ENCODE data around the gene MPP3.

MPP3 gene

DNA sequence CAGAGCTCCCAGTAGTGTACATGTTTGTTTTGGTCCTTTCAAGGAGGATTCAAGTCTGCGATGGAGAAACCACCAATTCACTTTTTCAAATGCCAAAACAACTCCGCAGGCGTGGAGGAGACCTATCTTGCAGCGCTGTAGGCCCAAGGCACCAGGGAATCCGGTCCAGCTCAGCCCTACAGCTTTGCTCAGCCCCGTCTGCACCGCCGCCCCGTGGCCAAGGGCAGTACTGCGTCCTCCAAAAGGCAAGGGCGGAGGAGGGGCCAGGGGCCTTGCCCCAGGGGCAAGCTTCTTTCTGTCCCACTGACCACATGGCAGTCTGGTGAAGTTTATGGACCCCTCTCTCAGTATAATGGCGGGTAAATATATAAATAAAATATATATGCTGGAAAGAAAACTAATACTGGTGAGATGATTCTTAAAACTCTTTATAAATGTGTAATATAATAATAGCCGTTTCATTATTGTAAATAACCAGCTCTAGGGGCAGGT lies 13.3 kb upstream of the MPP3 start (continued):
- TF ChIP-seq, protein P1, sequence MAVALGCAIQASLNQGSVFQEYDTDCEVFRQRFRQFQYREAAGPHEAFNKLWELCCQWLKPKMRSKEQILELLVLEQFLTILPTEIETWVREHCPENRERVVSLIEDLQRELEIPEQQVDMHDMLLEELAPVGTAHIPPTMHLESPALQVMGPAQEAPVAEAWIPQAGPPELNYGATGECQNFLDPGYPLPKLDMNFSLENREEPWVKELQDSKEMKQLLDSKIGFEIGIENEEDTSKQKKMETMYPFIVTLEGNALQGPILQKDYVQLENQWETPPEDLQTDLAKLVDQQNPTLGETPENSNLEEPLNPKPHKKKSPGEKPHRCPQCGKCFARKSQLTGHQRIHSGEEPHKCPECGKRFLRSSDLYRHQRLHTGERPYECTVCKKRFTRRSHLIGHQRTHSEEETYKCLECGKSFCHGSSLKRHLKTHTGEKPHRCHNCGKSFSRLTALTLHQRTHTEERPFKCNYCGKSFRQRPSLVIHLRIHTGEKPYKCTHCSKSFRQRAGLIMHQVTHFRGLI (tag by site-specific recombination; IDR thresholded peaks at IDR 0.05): peak; percentile 71; the same call in 1 of the 2 replicates
- TF ChIP-seq, protein P2, sequence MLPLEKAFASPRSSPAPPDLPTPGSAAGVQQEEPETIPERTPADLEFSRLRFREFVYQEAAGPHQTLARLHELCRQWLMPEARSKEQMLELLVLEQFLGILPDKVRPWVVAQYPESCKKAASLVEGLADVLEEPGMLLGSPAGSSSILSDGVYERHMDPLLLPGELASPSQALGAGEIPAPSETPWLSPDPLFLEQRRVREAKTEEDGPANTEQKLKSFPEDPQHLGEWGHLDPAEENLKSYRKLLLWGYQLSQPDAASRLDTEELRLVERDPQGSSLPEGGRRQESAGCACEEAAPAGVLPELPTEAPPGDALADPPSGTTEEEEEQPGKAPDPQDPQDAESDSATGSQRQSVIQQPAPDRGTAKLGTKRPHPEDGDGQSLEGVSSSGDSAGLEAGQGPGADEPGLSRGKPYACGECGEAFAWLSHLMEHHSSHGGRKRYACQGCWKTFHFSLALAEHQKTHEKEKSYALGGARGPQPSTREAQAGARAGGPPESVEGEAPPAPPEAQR (tag by site-specific recombination; IDR thresholded peaks at IDR 0.05): no peak
- TF ChIP-seq, protein P3, sequence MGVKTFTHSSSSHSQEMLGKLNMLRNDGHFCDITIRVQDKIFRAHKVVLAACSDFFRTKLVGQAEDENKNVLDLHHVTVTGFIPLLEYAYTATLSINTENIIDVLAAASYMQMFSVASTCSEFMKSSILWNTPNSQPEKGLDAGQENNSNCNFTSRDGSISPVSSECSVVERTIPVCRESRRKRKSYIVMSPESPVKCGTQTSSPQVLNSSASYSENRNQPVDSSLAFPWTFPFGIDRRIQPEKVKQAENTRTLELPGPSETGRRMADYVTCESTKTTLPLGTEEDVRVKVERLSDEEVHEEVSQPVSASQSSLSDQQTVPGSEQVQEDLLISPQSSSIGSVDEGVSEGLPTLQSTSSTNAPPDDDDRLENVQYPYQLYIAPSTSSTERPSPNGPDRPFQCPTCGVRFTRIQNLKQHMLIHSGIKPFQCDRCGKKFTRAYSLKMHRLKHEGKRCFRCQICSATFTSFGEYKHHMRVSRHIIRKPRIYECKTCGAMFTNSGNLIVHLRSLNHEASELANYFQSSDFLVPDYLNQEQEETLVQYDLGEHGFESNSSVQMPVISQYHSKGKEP (tag by site-specific recombination; IDR thresholded peaks at IDR 0.05): no peak
- 0 out of 2 replicates have a peak, but pooled peaks have one; percentile 67 for TF ChIP-seq ZNF2 (tag by site-specific recombination; IDR thresholded peaks at IDR 0.05)
- TF ChIP-seq, protein P4, sequence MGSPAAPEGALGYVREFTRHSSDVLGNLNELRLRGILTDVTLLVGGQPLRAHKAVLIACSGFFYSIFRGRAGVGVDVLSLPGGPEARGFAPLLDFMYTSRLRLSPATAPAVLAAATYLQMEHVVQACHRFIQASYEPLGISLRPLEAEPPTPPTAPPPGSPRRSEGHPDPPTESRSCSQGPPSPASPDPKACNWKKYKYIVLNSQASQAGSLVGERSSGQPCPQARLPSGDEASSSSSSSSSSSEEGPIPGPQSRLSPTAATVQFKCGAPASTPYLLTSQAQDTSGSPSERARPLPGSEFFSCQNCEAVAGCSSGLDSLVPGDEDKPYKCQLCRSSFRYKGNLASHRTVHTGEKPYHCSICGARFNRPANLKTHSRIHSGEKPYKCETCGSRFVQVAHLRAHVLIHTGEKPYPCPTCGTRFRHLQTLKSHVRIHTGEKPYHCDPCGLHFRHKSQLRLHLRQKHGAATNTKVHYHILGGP (tag by site-specific recombination; IDR thresholded peaks at IDR 0.05): no peak
- peak; percentile 78 for TF ChIP-seq ZNF335 (tag by site-specific recombination; conservative IDR thresholded peaks at IDR 0.05)
- no peak for TF ChIP-seq YY1 (tag by site-specific recombination; IDR thresholded peaks at IDR 0.05)
- no peak for TF ChIP-seq ZNF529 (tag by site-specific recombination; IDR thresholded peaks at IDR 0.05; ENCODE audit: insufficient replicate concordance)
- TF ChIP-seq, protein P5, sequence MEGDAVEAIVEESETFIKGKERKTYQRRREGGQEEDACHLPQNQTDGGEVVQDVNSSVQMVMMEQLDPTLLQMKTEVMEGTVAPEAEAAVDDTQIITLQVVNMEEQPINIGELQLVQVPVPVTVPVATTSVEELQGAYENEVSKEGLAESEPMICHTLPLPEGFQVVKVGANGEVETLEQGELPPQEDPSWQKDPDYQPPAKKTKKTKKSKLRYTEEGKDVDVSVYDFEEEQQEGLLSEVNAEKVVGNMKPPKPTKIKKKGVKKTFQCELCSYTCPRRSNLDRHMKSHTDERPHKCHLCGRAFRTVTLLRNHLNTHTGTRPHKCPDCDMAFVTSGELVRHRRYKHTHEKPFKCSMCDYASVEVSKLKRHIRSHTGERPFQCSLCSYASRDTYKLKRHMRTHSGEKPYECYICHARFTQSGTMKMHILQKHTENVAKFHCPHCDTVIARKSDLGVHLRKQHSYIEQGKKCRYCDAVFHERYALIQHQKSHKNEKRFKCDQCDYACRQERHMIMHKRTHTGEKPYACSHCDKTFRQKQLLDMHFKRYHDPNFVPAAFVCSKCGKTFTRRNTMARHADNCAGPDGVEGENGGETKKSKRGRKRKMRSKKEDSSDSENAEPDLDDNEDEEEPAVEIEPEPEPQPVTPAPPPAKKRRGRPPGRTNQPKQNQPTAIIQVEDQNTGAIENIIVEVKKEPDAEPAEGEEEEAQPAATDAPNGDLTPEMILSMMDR (tag by site-specific recombination; IDR thresholded peaks at IDR 0.05): peak; percentile 80
- peak; percentile 68 for TF ChIP-seq ZNF654 (tag by site-specific recombination; IDR thresholded peaks at IDR 0.05; ENCODE audit: low read depth)
- 0 out of 2 replicates have a peak, but pooled peaks have one; percentile 47 for TF ChIP-seq ZNF660 (tag by site-specific recombination; IDR thresholded peaks at IDR 0.05)
- TF ChIP-seq SCRT2 (tag by site-specific recombination; IDR thresholded peaks at IDR 0.05): peak; percentile 42; the same call in 1 of the 2 replicates

DNA sequence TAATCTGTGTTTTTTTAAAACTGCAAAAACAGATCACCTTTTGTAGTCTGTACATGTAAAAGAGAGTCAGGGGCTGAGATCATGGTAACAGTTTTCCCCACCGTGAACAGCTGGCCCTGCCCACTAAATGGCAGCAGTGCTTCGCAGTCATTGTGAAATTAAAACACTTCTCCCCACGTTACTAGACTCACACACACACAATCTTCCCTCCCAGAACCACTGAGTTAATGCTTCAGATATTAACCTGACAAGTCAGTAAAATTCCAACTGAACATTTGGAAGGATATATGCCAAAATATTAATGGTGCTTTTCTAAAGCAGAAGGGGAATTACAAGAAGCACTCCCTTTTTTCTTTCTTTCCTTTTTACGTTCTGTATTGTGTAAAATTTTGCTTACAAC lies 12.8 kb upstream of the MPP3 start:
- POLR2A ChIA-PET: interaction anchor here (0.9 to 1.3 kb wide), 3 partner anchors 13 to 67 kb away, joined by 3 to 9 read pairs (median 3); partner anchors contain the start of genes DUSP3 and MPP3
- no peak for TF ChIP-seq KLF7 (tag by site-specific recombination; IDR thresholded peaks at IDR 0.05; ENCODE audit: borderline replicate concordance)
- TF ChIP-seq ZNF514 (tag by site-specific recombination; IDR thresholded peaks at IDR 0.05): no peak
- no peak for TF ChIP-seq ZNF202 (tag by site-specific recombination; IDR thresholded peaks at IDR 0.05; ENCODE audit: borderline replicate concordance)
- no peak for TF ChIP-seq ZNF416 (tag by site-specific recombination; IDR thresholded peaks at IDR 0.05)
- TF ChIP-seq, protein P6, sequence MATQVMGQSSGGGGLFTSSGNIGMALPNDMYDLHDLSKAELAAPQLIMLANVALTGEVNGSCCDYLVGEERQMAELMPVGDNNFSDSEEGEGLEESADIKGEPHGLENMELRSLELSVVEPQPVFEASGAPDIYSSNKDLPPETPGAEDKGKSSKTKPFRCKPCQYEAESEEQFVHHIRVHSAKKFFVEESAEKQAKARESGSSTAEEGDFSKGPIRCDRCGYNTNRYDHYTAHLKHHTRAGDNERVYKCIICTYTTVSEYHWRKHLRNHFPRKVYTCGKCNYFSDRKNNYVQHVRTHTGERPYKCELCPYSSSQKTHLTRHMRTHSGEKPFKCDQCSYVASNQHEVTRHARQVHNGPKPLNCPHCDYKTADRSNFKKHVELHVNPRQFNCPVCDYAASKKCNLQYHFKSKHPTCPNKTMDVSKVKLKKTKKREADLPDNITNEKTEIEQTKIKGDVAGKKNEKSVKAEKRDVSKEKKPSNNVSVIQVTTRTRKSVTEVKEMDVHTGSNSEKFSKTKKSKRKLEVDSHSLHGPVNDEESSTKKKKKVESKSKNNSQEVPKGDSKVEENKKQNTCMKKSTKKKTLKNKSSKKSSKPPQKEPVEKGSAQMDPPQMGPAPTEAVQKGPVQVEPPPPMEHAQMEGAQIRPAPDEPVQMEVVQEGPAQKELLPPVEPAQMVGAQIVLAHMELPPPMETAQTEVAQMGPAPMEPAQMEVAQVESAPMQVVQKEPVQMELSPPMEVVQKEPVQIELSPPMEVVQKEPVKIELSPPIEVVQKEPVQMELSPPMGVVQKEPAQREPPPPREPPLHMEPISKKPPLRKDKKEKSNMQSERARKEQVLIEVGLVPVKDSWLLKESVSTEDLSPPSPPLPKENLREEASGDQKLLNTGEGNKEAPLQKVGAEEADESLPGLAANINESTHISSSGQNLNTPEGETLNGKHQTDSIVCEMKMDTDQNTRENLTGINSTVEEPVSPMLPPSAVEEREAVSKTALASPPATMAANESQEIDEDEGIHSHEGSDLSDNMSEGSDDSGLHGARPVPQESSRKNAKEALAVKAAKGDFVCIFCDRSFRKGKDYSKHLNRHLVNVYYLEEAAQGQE (tag by site-specific recombination; IDR thresholded peaks at IDR 0.05): no peak
- TF ChIP-seq ZNF223 (tag by site-specific recombination; IDR thresholded peaks at IDR 0.05): no peak
- TF ChIP-seq YY2 (tag by site-specific recombination; IDR thresholded peaks at IDR 0.05): no peak
- no peak for TF ChIP-seq ZNF521 (tag by site-specific recombination; IDR thresholded peaks at IDR 0.05)
- TF ChIP-seq ZNF560 (tag by site-specific recombination; IDR thresholded peaks at IDR 0.05; ENCODE audit: borderline replicate concordance): no peak
- TF ChIP-seq, protein P7, sequence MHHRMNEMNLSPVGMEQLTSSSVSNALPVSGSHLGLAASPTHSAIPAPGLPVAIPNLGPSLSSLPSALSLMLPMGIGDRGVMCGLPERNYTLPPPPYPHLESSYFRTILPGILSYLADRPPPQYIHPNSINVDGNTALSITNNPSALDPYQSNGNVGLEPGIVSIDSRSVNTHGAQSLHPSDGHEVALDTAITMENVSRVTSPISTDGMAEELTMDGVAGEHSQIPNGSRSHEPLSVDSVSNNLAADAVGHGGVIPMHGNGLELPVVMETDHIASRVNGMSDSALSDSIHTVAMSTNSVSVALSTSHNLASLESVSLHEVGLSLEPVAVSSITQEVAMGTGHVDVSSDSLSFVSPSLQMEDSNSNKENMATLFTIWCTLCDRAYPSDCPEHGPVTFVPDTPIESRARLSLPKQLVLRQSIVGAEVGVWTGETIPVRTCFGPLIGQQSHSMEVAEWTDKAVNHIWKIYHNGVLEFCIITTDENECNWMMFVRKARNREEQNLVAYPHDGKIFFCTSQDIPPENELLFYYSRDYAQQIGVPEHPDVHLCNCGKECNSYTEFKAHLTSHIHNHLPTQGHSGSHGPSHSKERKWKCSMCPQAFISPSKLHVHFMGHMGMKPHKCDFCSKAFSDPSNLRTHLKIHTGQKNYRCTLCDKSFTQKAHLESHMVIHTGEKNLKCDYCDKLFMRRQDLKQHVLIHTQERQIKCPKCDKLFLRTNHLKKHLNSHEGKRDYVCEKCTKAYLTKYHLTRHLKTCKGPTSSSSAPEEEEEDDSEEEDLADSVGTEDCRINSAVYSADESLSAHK (tag by site-specific recombination; IDR thresholded peaks at IDR 0.05): no peak

More for the DNA sequence above, 12.8 kb upstream of the MPP3 start:
- H3K36me3 ChIP-seq (ENCODE audit: control insufficient read depth in 2 of 2, insufficient read depth in 1 of 2, low read length in 2 of 2): no peaks in the 10 kb centered on the region
- H3K9me3 ChIP-seq (ENCODE audit: control insufficient read depth, insufficient read depth, low read depth, low read length): no peaks in the 10 kb centered on the region
- H3K4me1 ChIP-seq (ENCODE audit: control insufficient read depth, insufficient read depth, low read length): peaks cover 5% of the 10 kb centered on the region
- H3K27ac ChIP-seq (ENCODE audit: extremely low read depth, low read depth, low read length): no peak overlapping the region
- H3K4me3 ChIP-seq (ENCODE audit: low read depth, low read length): no peak overlapping the region
- CTCF ChIA-PET: interaction anchor here (0.6 to 3.3 kb wide), 47 partner anchors 8 to 688 kb away, joined by 3 to 56 read pairs (median 5); partner anchors contain the start of genes CFAP97D1, MPP2 and MPP3
